CD14-positive monocyte (primary cell): ENCODE data around the gene SLC9B1. TPM values are rescaled to one million over a fixed set of nuclear protein-coding genes. Genes with fewer than 3 reads are reported as not detected.

Experiments used
- DNase-seq, 3 donors: peaks; one replicate each; pipeline ENCODE4 v3.0.0-alpha.2; 2011 to 2022
- H2AFZ ChIP-seq: 2 replicates; pipeline ENCODE4 v1.6.0; 2012; ENCODE audit warnings: mild to moderate bottlenecking, low read depth, low read length, inconsistent platforms; ENCODE audit not compliant: insufficient read depth, poor library complexity, severe bottlenecking
- H3K27ac ChIP-seq, 2 donors: 1 replicate in 1 of 2; 2 replicates in 1 of 2; pipeline ENCODE4 v1.5.1; 2012 to 2013; ENCODE audit warnings: low read length in 2 of 2, control low read depth in 1 of 2, inconsistent platforms in 1 of 2, low read depth in 1 of 2, mild to moderate bottlenecking in 1 of 2
- H3K27me3 ChIP-seq, 2 donors: one replicate each; pipeline versions ENCODE4 v1.6.0 to v1.6.1; 2011 to 2013; ENCODE audit warnings: low read length in 2 of 2; ENCODE audit not compliant: control insufficient read depth in 2 of 2, insufficient read depth in 2 of 2
- H3K36me3 ChIP-seq, 2 donors: replicated peaks in 1 of 2; 1 replicate in 1 of 2; 2 replicates in 1 of 2; pipeline versions ENCODE4 v1.5.1 to v1.6.1; 2012 to 2013; ENCODE audit warnings: low read length in 2 of 2, control low read depth in 1 of 2, inconsistent platforms in 1 of 2, mild to moderate bottlenecking in 1 of 2; ENCODE audit not compliant: insufficient read depth in 2 of 2, control insufficient read depth in 1 of 2
- H3K4me1 ChIP-seq, 2 donors: 1 replicate in 1 of 2; 2 replicates in 1 of 2; pipeline versions ENCODE4 v1.5.1 to v1.6.1; 2012 to 2013; ENCODE audit warnings: low read length in 2 of 2, control low read depth in 1 of 2, inconsistent platforms in 1 of 2, mild to moderate bottlenecking in 1 of 2, moderate library complexity in 1 of 2; ENCODE audit not compliant: insufficient read depth in 2 of 2, control insufficient read depth in 1 of 2
- H3K4me2 ChIP-seq: replicated peaks from 2 replicates; pipeline ENCODE3; 2012; ENCODE audit warnings: low read length, moderate library complexity, mild to moderate bottlenecking; ENCODE audit not compliant: poor library complexity, severe bottlenecking; ENCODE audit errors: extremely low read depth
- H3K4me3 ChIP-seq, 3 experiments: fragments of 200-600 bp in 1 of 3; sonication (generic) in 1 of 3; replicated peaks in 1 of 3; 1 replicate in 2 of 3; 2 replicates in 1 of 3; pipeline ENCODE4 v1.5.1; 2011 to 2013; ENCODE audit warnings: low read length in 3 of 3, mild to moderate bottlenecking in 3 of 3, control low read depth in 2 of 3, low read depth in 2 of 3, inconsistent platforms in 1 of 3, moderate library complexity in 1 of 3
- H3K79me2 ChIP-seq: 2 replicates; pipeline ENCODE4 v1.6.0; 2012; ENCODE audit warnings: mild to moderate bottlenecking, control low read depth, inconsistent platforms, low read length, moderate library complexity; ENCODE audit not compliant: insufficient read depth
- H3K9ac ChIP-seq: 2 replicates; pipeline ENCODE4 v1.6.0; 2017; ENCODE audit warnings: low read length, mild to moderate bottlenecking; ENCODE audit not compliant: insufficient read depth, poor library complexity, severe bottlenecking
- H3K9me3 ChIP-seq, 2 donors: replicated peaks in 1 of 2; 1 replicate in 1 of 2; 2 replicates in 1 of 2; pipeline versions ENCODE4 v1.5.1 to v1.6.1; 2012 to 2013; ENCODE audit warnings: low read length in 2 of 2, control low read depth in 1 of 2; ENCODE audit not compliant: control insufficient read depth in 1 of 2, insufficient read depth in 1 of 2
- H4K20me1 ChIP-seq: 2 replicates; pipeline ENCODE4 v1.6.0; 2012; ENCODE audit warnings: mild to moderate bottlenecking, low read length, control low read depth, moderate library complexity; ENCODE audit not compliant: insufficient read depth
- H3K27ac Mint-ChIP-seq, 7 donors: one replicate each; pipeline ENCODE4 v1.8.0; 2020; ENCODE audit warnings: mild to moderate bottlenecking in 7 of 7, mixed read lengths in 7 of 7, moderate library complexity in 6 of 7, inconsistent platforms in 2 of 7
- H3K27me3 Mint-ChIP-seq, 3 donors: one replicate each; pipeline ENCODE4 v1.8.0; 2021 to 2022; ENCODE audit warnings: low read depth in 3 of 3, mild to moderate bottlenecking in 3 of 3, mixed read lengths in 3 of 3, moderate library complexity in 3 of 3, inconsistent platforms in 1 of 3
- H3K36me3 Mint-ChIP-seq, 2 donors: one replicate each; pipeline ENCODE4 v1.8.0; 2020; ENCODE audit warnings: mixed read lengths in 2 of 2, inconsistent platforms in 1 of 2, mild to moderate bottlenecking in 1 of 2
- H3K4me1 Mint-ChIP-seq: one replicate; pipeline ENCODE4 v1.8.0; 2020; ENCODE audit warnings: mild to moderate bottlenecking, mixed read lengths
- H3K4me3 Mint-ChIP-seq, 2 donors: one replicate each; pipeline ENCODE4 v1.8.0; 2020; ENCODE audit warnings: mild to moderate bottlenecking in 2 of 2, mixed read lengths in 2 of 2, moderate library complexity in 1 of 2
- H3K9me3 Mint-ChIP-seq, 7 donors: one replicate each; pipeline ENCODE4 v1.8.0; 2020 to 2022; ENCODE audit warnings: mixed read lengths in 7 of 7, mild to moderate bottlenecking in 6 of 7, moderate library complexity in 6 of 7, inconsistent platforms in 2 of 7
- CTCF ChIP-seq: fragments of 200-600 bp; IDR thresholded peaks from one replicate; pipeline ENCODE4 v1.8.0; 2022; ENCODE audit warnings: antibody characterized with exemption, mild to moderate bottlenecking
- WGBS: methylation state at CpG from one replicate; pipeline ENCODE4 v1.1.5; 2013; ENCODE audit warnings: missing lambda C conversion rate; ENCODE audit not compliant: insufficient coverage; 5-methylcytosine and 5-hydroxymethylcytosine counted together
- intact Hi-C, 2 donors: fragments of 100-400 bp; cut with micrococcal nuclease; formaldehyde crosslinking; loops; one replicate each; pipeline versions ENCODE4 v1.15.0 to v1.15.1; 2023
- polyA plus RNA-seq, 3 donors: library from polyadenylated mRNA; depleted of rRNA in 1 of 3; unstranded in 2 of 3; stranded (reverse) in 1 of 3; fragments of 300-500 nt in 2 of 3; fragments of >200 nt in 1 of 3; fragmentation: Illumina TruSeq in 2 of 3; gene quantifications; 1 replicate in 2 of 3; 2 replicates in 1 of 3; pipeline ENCODE4 v1.2.3, GENCODE V29; 2012 to 2021

Gene SLC9B1
- polyA plus RNA-seq, 3 donors: 0.13 to 1.5 (median 0.47) TPM

- H3K4me2 ChIP-seq: no peak overlapping the region
- no peak overlapping the region for H3K4me3 Mint-ChIP-seq
- H3K4me1 ChIP-seq: no peaks in the 10 kb centered on the region
- no peaks in the 10 kb centered on the region for H3K4me1 Mint-ChIP-seq
- H3K36me3 ChIP-seq: no peaks in the 10 kb centered on the region
- no peak overlapping the region for H3K4me3 ChIP-seq
- no peaks in the 10 kb centered on the region for H3K36me3 Mint-ChIP-seq
- intact Hi-C loops: no loop called here
- H3K9ac ChIP-seq: no peak overlapping the region
- H3K79me2 ChIP-seq: no peaks in the 10 kb centered on the region
- H3K27ac ChIP-seq: no peak overlapping the region
- WGBS: 100% methylated on average over 1 of the region's 1 CpG
- peaks cover 0 to 1% (median 0%) of the 10 kb centered on the region in 3 donors for H3K27me3 Mint-ChIP-seq
- DNase-seq: no peak
- H3K9me3 ChIP-seq: no peaks in the 10 kb centered on the region
- no peak overlapping the region for H2AFZ ChIP-seq
- H3K27me3 ChIP-seq: no peaks in the 10 kb centered on the region
- H4K20me1 ChIP-seq: no peaks in the 10 kb centered on the region
- no peaks in the 10 kb centered on the region for H3K9me3 Mint-ChIP-seq
- TF ChIP-seq CTCF: no peak
- H3K27ac Mint-ChIP-seq: no peak overlapping the region
These were observed 7.4 kb downstream of the SLC9B1 start for GRCh38 chr4:103012060-103012459.

GRCh38 chr4:103011378-103012025, 8.0 kb downstream of the SLC9B1 start:
- no peak for TF ChIP-seq CTCF
- no peak overlapping the region for H3K4me3 Mint-ChIP-seq
- Histone ChIP-seq H3K79me2 (no peaks in the 10 kb centered on the region), H3K4me3 (no peak overlapping the region), H3K36me3 (no peaks in the 10 kb centered on the region), H2AFZ (no peak overlapping the region), H3K9me3 (no peaks in the 10 kb centered on the region), H3K4me2 (no peak overlapping the region), H3K4me1 (no peaks in the 10 kb centered on the region), H3K27ac (no peak overlapping the region), H3K9ac (no peak overlapping the region), H4K20me1 (no peaks in the 10 kb centered on the region), H3K27me3 (no peaks in the 10 kb centered on the region)
- no peaks in the 10 kb centered on the region for H3K9me3 Mint-ChIP-seq
- H3K36me3 Mint-ChIP-seq: no peaks in the 10 kb centered on the region
- H3K27ac Mint-ChIP-seq: peak overlapping the region in 1 of 7 donors; percentile 16
- H3K4me1 Mint-ChIP-seq: no peaks in the 10 kb centered on the region
- intact Hi-C loops: no loop called here
- peaks cover 0 to 1% (median 0%) of the 10 kb centered on the region in 3 donors for H3K27me3 Mint-ChIP-seq
- no peak for DNase-seq
- WGBS: 96% methylated on average over 3 of the region's 4 CpGs
